GM13976 (cell line): ENCODE measurements around the gene PAPOLA.

ENCODE experiments used
- DNase-seq: peaks from one replicate; pipeline ENCODE4 v3.0.0; 2012; ENCODE audit warnings: low spot score
- in situ Hi-C: fragments of 300-500 bp; cut with MboI; formaldehyde crosslinking; loops from one replicate; pipeline ENCODE4 v1.12.0; 2022; ENCODE audit warnings: low sequenced_read_pairs, mixed read lengths, inconsistent platforms; ENCODE audit not compliant: unreplicated experiment
- TF ChIP-seq, protein P1 (sequence below): IDR thresholded peaks from 2 replicates; pipeline ENCODE4 v1.5.1; 2012; ENCODE audit warnings: borderline replicate concordance, mild to moderate bottlenecking; ENCODE audit not compliant: insufficient read depth; ENCODE audit errors: extremely low read depth, missing control alignments, control extremely low read depth

The PAPOLA gene

DNA sequence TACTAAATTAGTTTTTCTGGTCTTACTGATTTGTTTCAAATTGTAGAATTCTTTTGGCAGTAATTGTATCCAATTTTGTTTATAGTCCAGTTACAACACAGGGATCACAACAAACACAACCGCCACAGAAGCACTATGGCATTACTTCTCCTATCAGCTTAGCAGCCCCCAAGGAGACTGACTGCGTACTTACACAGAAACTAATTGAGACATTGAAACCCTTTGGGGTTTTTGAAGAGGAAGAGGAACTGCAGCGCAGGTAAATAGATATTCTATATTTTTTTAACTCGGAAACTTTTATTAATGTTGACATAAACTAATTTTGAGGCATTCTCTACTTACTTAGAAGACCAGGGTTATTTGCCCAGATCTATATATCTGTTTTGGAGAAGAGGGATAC lies 17.8 kb downstream of the PAPOLA start:
- TF ChIP-seq, protein P1, sequence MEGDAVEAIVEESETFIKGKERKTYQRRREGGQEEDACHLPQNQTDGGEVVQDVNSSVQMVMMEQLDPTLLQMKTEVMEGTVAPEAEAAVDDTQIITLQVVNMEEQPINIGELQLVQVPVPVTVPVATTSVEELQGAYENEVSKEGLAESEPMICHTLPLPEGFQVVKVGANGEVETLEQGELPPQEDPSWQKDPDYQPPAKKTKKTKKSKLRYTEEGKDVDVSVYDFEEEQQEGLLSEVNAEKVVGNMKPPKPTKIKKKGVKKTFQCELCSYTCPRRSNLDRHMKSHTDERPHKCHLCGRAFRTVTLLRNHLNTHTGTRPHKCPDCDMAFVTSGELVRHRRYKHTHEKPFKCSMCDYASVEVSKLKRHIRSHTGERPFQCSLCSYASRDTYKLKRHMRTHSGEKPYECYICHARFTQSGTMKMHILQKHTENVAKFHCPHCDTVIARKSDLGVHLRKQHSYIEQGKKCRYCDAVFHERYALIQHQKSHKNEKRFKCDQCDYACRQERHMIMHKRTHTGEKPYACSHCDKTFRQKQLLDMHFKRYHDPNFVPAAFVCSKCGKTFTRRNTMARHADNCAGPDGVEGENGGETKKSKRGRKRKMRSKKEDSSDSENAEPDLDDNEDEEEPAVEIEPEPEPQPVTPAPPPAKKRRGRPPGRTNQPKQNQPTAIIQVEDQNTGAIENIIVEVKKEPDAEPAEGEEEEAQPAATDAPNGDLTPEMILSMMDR: no peak
- in situ Hi-C loops: no loop called here
- no peak for DNase-seq

DNA sequence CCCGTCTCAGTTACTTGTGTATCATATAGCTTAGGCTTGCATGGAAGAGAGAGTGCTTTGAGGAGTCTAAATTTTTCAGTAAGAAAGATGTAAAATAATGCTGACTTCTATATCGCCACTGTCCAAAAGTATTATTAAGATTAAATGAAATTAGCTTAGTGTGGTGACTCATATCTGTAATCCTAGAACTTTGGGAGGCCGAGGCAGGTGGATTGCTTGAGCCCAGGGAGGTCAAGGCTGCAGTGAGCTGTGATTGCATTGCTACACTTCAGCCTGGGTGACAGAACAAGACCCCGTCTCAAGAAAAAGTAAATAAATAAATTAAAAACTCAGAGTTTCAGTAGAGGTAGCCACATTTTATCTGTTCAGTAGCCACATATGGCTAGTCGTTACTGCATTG lies 23.3 kb downstream of the PAPOLA start:
- no peak for DNase-seq
- TF ChIP-seq, protein P1: no peak
- in situ Hi-C loops: no loop called here

DNA sequence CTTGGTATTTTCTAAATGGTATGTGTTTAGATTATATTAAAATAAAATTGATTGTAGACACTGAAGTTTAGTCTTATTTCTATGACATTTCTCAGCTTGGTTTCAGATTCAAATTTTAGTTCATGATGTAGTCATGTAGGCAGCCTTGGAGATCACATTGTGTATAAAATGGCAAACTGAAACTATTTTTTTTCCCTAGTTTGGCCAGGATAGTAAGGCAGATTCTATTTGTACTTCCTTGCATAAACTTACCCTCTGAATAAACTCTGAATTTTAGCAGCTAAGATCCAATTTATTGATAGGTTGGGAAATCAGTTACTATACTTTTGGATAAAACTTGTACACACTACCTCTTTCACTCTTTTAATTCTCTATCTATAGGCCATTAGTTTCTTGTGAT lies 30.4 kb downstream of the PAPOLA start:
- DNase-seq: no peak
- TF ChIP-seq, protein P1: no peak
- in situ Hi-C loops: no loop called here

DNA sequence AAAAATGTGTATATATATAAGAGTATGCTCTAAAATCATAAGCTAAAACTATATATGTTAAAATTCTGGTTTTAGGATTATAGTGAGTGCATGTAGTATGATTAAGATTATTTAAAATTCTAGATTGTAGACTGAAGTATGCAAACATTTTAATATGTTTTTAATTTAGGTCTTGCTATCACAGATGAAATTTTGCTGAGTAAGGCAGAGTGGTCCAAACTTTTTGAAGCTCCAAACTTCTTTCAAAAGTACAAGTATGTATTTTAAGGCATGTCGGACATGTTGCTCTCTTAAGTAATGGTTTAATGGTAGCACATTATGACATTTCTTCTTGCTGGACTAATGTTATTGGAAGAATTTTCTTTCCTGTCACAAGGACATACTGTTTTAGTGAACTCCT lies 34.6 kb downstream of the PAPOLA start:
- TF ChIP-seq, protein P1: no peak

DNA sequence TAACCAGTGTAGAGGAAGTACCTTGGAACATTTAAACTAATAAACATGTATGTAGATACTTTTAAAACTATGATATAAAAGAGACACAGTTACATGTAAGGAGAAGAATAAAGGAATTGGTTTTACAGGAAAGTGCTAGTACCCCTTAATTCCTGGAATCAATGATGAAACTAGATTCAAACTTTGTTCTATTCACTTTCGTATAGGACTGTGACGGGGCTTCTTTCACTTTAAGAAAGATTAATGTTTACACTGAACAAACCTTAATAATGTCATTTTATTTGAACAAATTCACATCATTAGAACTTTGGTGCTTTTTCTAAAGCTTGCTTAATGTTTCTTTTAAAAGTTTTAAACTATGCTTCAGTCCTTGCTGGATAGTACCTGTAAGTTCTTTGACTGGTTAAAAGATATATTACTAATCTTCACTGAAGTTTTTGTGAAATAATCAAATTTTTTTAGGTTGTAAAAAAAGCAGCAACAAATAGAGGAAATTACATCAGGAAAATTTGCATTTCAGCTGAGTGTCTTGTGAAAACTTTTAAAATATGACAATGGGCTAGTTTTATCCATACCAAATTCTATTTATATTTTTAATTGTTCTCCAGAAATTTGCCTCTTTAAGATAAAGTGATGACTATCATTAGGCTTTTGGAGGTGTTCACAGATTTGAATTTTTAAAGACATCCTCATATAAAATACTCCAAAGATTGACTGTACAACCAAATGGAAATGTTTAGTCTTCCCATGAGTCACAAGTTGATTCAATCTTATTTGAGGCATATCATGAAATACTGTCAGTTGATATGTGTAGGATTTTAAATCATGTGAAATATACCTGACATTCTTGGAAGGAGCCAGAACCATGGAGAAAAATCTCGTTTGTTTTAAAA lies 36.2 kb downstream of the PAPOLA start:
- in situ Hi-C loops: no loop called here
- no peak for DNase-seq
- TF ChIP-seq, protein P1: no peak

More for the DNA sequence above, 34.6 kb downstream of the PAPOLA start:
- in situ Hi-C loops: no loop called here
- DNase-seq: no peak

DNA sequence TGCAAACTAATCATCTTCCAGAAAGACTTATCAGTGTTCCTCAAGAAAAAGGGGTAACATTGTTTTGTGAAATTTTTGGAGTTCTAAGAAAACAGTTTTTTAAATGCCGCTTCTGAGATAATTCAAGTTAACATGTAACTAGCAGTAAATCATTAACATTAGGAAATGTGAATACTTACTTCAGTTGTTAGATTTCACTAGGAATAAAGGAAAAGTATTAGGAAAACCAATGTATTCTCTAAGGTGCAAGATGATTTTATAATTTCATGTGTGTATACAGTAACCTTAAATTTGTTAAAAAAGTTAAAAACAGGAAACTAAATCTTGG lies 36.8 kb downstream of the PAPOLA start:
- in situ Hi-C loops: no loop called here
- TF ChIP-seq, protein P1: no peak
- no peak for DNase-seq
